ENCODE results near the gene C2CD4C.
"Not testable (repeated sequence)": the region's sequence is repeated elsewhere in the genome, so short reads cannot be mapped to it uniquely, and the experiment has no call there.

Gene C2CD4C

DNA sequence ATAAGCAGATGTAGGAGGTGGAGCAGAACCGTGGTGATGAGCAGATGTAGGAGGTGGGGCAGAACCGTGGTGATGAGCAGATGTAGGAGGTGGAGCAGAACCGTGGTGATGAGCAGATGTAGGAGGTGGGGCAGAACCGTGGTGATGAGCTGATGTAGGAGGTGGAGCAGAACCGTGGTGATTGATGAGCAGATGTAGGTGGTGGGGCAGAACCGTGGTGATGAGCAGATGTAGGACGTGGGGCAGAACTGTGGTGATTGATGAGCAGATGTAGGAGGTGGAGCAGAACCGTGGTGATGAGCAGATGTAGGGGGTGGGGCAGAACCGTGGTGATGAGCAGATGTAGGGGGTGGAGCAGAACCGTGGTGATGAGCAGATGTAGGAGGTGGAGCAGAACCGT, 27.0 kb downstream of the C2CD4C start:
- not testable (repeated sequence) for DNase-seq (ENCODE audit: low spot score)

GRCh38 chr19:380618-381219, 28.2 kb downstream of the C2CD4C start:
- DNase-seq (ENCODE audit: low spot score) = not testable (repeated sequence)

DNA sequence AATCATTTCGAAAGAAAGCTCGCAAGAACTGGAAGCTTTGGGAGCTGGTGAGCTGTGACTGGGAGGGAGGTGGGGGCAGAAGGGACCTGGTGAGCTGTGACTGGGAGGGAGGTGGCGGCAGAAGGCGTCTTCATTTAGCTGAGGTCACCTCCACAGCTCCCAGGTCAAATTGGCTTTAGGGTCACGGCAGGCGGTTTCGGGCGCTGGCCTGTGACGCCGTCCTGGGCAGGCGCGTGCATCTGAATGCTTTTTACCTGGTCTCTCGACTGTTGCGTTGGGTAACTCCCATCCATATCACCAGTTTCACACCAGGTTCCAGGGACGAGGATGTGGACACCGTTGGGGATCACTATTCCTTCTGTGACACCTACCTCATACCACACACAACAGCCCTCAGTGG, 29.2 kb downstream of the C2CD4C start:
- DNase-seq (ENCODE audit: low spot score) = no peak

DNA sequence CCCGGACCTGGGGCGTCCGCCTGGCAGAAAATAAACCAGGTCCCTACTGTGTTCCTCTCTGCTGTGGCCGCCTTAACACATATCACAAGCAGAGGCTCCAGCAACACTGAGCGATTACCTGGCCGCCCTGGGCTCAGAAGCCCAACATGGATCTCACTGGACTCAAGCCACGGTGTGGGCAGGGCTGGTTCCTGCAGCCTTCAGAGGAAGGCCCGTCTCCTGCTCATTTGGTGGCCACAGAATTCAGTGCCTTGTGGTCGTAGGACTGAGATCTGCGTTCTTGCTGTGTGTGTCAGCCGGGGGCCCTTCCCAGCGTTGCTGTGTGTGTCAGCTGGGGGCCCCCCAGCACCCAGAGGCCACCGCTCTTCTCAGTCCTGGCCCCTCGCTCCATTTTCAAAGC, 30.2 kb downstream of the C2CD4C start:
- DNase-seq (ENCODE audit: low spot score) = no peak

- no peak for DNase-seq (ENCODE audit: low spot score)
Measured at GRCh38 chr19:377801-378581, 31.0 kb downstream of the C2CD4C start.

DNA sequence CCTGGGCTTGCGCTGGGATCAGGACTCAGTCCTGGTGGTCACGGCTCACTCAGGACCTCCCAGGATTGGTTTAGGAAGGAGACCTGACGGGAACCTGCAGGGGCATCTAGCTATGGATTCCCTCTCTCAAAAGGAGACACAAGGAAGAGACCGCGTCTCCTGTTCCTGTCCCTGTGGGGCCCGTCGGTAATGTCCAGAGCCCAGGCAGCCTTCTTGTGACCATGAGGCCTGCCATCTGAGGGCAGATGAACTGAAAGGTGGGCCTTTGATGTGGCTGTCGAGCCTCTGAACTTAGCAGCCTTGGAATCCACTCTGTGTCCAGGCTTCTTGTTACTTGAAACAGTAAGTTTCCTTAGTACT, 32.9 kb downstream of the C2CD4C start:
- DNase-seq (ENCODE audit: low spot score) = no peak

DNA sequence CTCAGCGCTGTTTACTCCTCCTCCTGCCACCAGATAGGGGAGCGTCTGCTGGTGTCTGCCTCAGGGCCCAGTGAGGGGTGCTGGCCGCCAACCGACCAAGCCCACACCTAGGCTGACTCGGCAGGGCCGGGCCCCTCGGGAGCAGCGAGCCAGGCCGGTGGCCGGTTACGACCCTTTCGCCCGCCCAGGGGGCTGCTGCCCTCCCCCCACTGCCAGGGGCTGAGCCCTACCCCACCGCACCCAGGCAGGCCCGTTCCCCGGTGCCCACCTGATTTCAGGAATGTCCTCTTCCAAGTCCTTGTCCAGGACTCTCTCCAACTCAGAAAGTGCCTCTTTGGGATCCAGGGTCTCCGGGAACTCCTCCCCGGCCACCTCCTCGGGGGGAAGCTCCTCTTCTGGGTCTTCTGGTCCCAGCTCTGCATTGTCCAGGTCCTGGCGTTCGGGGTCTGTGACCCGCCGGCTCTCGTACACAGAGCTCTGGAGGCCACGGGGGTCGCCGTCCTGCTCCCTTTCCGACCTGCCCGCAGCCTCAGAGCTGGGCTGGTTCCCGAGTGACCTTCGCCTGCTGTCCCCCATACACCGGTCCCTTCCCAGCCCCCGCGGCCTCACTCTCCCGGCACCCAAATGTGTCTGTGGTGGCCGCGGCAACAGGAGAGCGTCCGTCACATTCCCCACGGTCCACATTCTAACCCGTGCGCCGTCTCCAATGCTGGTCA, 33.4 kb downstream of the C2CD4C start:
- no peak for DNase-seq (ENCODE audit: low spot score)

- no peak for DNase-seq (ENCODE audit: low spot score)
Measured at GRCh38 chr19:374886-375235, 34.1 kb downstream of the C2CD4C start.

DNA sequence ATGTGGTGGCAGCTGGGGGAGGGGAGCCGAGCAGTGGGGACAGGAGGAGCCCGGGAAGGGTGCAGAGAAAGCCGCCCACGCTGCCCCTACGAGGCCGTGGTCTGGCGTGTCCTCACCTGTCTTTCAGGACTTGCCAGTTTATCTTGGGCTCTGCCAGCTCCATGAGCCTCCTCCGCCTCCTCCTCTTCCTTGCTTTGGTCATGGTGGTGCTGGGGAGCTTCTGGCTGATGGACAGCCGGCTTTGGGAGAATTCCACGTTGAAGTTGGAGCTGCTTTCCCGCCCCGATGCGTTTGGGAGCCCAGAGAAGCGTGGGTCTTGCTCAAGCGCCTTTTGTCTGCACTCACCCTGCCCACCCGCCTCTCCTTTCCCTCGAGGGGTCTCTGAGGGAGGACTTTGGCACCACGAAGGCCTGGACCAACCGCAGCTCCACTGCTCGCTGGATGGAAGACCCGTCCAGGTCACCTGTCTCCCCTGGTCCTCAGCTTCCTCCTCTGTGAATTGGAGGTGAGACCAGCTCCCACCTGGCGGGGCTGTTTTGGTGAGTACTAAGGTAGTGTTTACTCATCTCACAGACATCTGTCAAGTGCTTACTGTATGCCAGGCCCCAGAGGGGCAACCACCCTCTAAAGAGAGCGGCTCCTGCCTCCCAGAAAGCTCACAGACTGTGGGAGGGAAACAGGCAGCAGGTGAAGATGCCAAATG, 34.6 kb downstream of the C2CD4C start:
- no peak for DNase-seq (ENCODE audit: low spot score)

DNA sequence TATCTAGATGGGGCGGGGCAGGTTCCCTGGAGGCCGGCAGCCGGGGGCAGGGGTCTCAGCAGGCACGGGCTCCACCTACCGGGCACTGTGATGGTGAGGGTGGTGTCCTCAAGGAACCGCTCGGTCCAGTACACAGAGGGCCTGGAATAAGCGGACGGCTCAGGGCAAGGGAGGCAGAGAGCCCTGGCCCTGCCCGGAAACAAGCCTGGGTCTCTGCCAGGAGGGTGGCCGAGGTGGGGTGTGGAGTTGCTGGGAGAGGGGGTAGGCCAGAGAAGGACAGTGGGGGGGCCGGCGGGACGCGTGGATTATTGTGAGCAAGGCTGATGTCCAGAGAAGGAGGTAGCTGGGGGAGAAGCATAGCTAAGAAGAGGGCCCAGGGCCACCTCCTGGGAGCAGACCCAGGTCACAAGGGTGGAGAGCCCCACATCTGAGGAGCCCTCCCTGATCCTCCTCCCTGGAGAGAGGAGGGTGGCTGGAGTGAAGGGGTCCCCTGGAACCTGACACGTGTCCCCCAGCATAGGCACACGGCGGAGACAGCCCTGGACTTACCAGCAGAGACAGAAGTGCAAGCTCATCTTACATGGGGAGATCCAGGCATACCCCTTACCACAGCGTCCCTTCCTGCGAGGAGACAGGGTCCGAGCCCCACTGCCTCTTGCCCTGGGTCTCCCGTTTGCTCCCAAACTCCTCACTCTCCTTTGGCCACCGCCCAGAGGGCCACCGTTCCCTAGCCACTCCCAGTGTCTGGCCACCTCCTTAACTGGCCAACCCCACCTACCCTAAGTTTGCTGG, 35.4 kb downstream of the C2CD4C start:
- DNase-seq (ENCODE audit: low spot score) = no peak

GRCh38 chr19:372306-372890, 36.5 kb downstream of the C2CD4C start:
- DNase-seq (ENCODE audit: low spot score) = no peak

DNA sequence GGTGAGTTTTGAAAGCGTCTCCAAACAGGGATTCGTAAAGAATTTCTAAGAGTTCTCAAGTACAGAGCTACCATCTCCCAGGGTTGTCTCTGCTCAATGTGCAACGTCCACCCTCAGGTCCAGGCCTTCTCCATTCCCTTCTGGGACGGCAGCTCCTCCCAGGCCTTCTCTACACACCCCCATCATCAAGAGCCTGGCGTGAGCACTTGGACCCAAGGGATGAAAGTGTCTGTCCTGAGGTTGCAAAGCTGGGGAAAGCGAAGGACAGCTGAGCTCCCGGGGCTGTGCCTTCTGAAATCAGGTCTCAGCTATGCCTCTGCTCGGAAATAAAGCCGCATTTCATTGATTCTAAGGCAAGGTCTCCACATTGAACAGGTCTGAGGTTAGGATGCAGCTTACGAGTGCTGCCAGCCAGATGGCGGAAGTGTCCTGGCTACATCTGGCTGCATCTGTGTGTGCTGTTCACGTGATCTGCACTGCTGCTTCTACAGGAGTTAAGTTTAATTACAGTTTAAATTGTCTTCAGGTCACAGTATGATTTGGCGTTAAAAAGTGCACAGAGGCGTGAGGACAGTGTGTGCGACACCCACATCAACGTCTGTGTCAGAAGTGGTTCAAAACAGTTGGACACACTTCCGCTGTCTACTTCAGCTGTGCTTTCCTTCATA, 37.3 kb downstream of the C2CD4C start:
- no peak for DNase-seq (ENCODE audit: low spot score)

DNA sequence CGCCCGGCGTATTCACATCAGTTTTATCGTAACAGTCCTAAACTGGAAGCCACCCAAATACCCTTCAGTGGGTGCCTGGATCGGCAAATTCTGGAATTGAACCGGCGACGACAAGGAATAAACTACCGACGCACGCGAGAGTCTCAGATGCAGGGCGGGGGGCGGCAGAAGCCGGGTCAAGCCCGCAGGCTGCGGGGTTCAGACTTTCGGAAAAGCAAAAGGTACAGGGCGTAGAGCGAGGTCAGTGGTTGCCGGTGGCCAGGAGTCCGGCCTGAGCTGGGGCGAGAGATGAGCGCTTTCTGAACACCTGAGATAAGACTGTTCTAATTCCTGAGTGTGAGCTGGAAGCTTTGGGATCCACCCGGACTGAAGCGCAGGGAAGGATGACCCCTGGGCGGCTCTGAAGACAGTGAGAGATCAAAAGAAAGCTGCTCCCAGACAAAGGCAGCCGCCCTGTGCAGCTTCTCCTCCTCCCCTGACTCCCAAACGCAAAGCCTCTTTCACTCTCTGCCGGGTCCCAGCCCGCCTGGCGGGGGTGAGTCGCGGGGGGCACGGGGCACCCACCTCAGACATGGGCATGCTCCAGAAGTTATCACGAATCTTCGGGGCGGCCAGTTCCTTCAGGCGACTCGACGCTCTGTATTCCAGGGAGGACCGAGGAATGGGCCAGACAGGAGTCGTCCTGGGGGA, 38.2 kb downstream of the C2CD4C start:
- DNase-seq (ENCODE audit: low spot score) = no peak

DNA sequence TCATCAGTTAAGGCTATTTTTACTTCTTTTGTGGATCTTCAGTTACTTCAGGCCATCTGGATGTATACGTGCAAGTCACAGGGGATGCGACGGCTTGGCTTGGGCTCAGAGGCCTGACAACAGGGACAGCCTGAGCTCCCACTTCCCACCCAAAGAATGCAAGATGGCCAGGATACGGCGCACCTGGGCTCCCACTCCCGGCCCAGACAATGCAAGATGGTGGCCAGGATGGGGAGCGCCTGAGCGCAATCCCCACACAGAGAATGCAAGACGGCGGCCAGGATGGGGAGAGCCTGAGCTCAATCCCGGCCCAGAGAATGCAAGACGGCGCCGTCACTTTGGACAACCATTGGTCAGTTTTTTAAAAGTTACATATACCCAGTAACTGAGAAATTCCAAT, 39.1 kb downstream of the C2CD4C start:
- no peak for DNase-seq (ENCODE audit: low spot score)

DNA sequence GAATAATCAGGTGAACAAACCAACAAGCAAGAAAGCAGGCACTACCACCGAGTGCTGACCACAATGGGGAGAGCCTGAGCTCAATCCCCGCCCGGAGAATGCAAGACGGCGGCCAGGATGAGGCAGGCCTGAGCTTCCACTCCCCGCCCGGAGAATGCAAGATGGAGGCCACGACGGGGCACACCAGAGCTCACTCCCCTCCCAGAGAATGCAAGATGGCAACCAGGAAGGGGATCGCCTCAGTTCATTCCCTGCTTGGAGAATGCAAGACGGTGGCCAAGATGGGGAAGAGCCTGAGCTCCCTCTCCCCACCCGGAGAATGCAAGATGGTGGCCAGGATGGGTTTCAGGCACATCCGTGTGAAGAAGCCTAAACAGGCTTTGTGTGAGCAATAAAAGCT, 39.7 kb downstream of the C2CD4C start:
- DNase-seq (ENCODE audit: low spot score) = no peak

GRCh38 chr19:368630-369024, 40.3 kb downstream of the C2CD4C start:
- DNase-seq (ENCODE audit: low spot score) = no peak

GRCh38 chr19:367963-368629, 40.9 kb downstream of the C2CD4C start:
- no peak for DNase-seq (ENCODE audit: low spot score)

DNA sequence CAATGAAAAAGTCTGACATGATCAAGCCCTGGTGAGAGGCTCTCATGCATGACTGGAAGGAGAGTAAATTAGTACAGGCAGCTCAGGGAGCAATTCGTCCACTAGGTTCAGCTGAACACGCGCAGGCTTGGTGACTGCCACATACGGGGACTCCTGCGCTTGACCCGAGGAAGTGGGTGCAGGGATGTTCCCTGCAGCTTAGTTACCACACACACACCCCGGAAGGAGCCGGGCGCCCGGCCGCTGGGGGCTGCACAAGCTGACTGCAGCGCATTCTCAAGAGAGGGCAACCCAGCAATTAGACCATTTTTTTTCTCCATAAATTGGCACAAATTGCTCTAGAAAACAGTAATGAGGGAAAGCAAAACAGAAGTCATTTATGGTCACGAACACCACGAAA, 41.4 kb downstream of the C2CD4C start:
- no peak for DNase-seq (ENCODE audit: low spot score)

- DNase-seq (ENCODE audit: low spot score) = no peak
Measured at GRCh38 chr19:366951-367350, 42.0 kb downstream of the C2CD4C start.

DNA sequence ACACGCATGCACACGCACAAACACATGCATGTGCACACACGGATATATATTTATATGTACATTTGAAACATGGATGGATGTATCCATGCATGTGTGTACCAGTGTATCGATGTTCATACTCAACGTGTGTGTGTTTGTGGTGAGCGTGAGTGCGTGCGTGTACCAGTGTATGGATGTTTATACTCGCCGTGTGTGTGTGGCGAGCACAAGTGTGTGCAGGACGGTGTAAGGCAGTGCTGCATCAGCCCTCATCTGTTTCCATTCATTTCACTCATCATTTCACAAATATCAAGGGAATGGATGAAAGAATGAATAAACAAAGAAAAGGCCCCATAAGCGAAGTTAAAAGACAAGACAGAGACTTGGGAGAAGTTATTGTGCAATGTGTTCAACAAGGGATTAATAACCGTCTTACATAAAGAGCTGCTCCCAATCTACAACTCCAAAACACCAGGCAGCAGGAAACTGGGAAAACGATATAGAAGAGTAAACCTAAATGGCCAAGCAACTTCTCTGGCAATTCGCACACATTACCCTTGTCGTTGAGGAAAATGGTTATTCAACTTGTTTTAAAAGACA, 42.7 kb downstream of the C2CD4C start:
- DNase-seq (ENCODE audit: low spot score) = no peak
